HepG2 (cell line): Measurements from ENCODE around the gene PLCG2. TPM values are rescaled to one million over a fixed set of nuclear protein-coding genes. Genes with fewer than 3 reads are reported as not detected.

Experiments used
- ATAC-seq: fragments of 200-7000 bp; cut with Tn5 transposase; 3 replicates; pipeline ENCODE4 v1.9.1; 2020; ENCODE audit warnings: mild to moderate bottlenecking, moderate library complexity
- BruUV-seq: library from RNA; stranded (reverse); fragments of 400-500 nt; replicated peaks from 2 replicates; lab custom pipeline; 2021; lab: Mats Ljungman, UMichigan
- CTCF ChIA-PET: fragments of 300-600 bp; formaldehyde crosslinking; extraction: SDS; loops from one replicate; lab custom pipeline; 2021; ENCODE audit warnings: low total read pairs, inconsistent platforms, low intra/inter-chr PET ratio; lab: Yijun Ruan, JAX
- POLR2A ChIA-PET: fragments of 350-600 bp; sonication (Branson Sonifier 250); formaldehyde crosslinking; loops from one replicate; lab custom pipeline; 2020; ENCODE audit warnings: antibody characterized with exemption, inconsistent platforms; lab: Yijun Ruan, JAX
- DNase-seq: peaks from one replicate; pipeline ENCODE4 v3.0.0-alpha.2; 2015; ENCODE audit warnings: low spot score
- FAIRE-seq: peaks from 3 replicates; lab custom pipeline; 2011; peaks lifted over from hg19 to GRCh38; lab: Jason Lieb, UNC
- H2AFZ ChIP-seq: one replicate; pipeline ENCODE4 v1.6.1; 2011; ENCODE audit warnings: low read length, inconsistent platforms
- H3K27ac ChIP-seq: fragments of 300-600 bp; 3 replicates; pipeline ENCODE4 v1.8.0; 2011; ENCODE audit warnings: mixed run types, mild to moderate bottlenecking, mixed read lengths, low read length, inconsistent platforms; ENCODE audit not compliant: insufficient read depth; ENCODE audit errors: extremely low read length
- H3K27me3 ChIP-seq, 2 experiments: fragments of 200-600 bp in 1 of 2; 2 replicates in 1 of 2; 3 replicates in 1 of 2; pipeline versions ENCODE4 v1.6.0 to v1.8.0; 2011; ENCODE audit warnings: low read length in 2 of 2, mild to moderate bottlenecking in 2 of 2, moderate library complexity in 2 of 2, inconsistent platforms in 1 of 2; ENCODE audit not compliant: insufficient read depth in 2 of 2, control insufficient read depth in 1 of 2
- H3K36me3 ChIP-seq, 2 experiments: fragments of 200-600 bp in 1 of 2; replicated peaks in 1 of 2; 2 replicates in 1 of 2; 3 replicates in 1 of 2; pipeline versions ENCODE4 v1.5.1 to v1.8.0; 2011; ENCODE audit warnings: low read length in 2 of 2, inconsistent platforms in 1 of 2; ENCODE audit not compliant: insufficient read depth in 2 of 2, control insufficient read depth in 1 of 2
- H3K4me1 ChIP-seq: 2 replicates; pipeline ENCODE4 v1.5.1; 2012; ENCODE audit warnings: low read length, inconsistent platforms; ENCODE audit not compliant: insufficient read depth
- H3K4me2 ChIP-seq: 2 replicates; pipeline ENCODE4 v1.6.0; 2011; ENCODE audit warnings: low read depth, low read length, inconsistent platforms
- H3K4me3 ChIP-seq, 3 experiments: fragments of 200-600 bp in 1 of 3; sonication (generic), shearing (Covaris generic) in 1 of 3; replicated peaks in 1 of 3; 2 replicates each; pipeline ENCODE4 v1.5.1; 2011 to 2016; ENCODE audit warnings: low read length in 3 of 3, inconsistent platforms in 2 of 3, low read depth in 2 of 3, mild to moderate bottlenecking in 2 of 3, control low read depth in 1 of 3, mixed read lengths in 1 of 3; ENCODE audit not compliant: insufficient read depth in 1 of 3
- H3K79me2 ChIP-seq: one replicate; pipeline ENCODE4 v1.6.1; 2011; ENCODE audit warnings: low read length, inconsistent platforms; ENCODE audit not compliant: insufficient read depth
- H3K9ac ChIP-seq: 2 replicates; pipeline ENCODE4 v1.6.0; 2011; ENCODE audit warnings: mild to moderate bottlenecking, low read depth, low read length, inconsistent platforms; ENCODE audit not compliant: insufficient read depth
- H3K9me3 ChIP-seq: 2 replicates; pipeline ENCODE4 v1.5.1; 2012; ENCODE audit warnings: mild to moderate bottlenecking, low read length
- H4K20me1 ChIP-seq: 2 replicates; pipeline ENCODE4 v1.6.0; 2011; ENCODE audit warnings: inconsistent platforms, mild to moderate bottlenecking, low read length, moderate library complexity; ENCODE audit not compliant: insufficient read depth
- ADNP ChIP-seq: sonication (generic); formaldehyde crosslinking; IDR thresholded peaks from 2 replicates; pipeline ENCODE4 v1.4.0; 2020; ENCODE audit warnings: missing genetic modification reagents
- ATAD3A ChIP-seq: sonication (generic); formaldehyde crosslinking; IDR thresholded peaks from 2 replicates; pipeline ENCODE4 v1.4.0; 2020; ENCODE audit warnings: missing genetic modification reagents
- CREM ChIP-seq, 2 experiments: sonication (generic) in 1 of 2; formaldehyde crosslinking in 1 of 2; IDR thresholded peaks; 2 replicates each; pipeline versions ENCODE4 v1.4.0 to v1.6.1; 2016 to 2020; ENCODE audit warnings: antibody characterized with exemption in 1 of 2, mild to moderate bottlenecking in 1 of 2, missing genetic modification reagents in 1 of 2
- FOSL2 ChIP-seq: sonication (generic); formaldehyde crosslinking; IDR thresholded peaks from 2 replicates; pipeline ENCODE4 v1.4.0; 2020; ENCODE audit warnings: missing genetic modification reagents
- FOXK2 ChIP-seq: fragments of 450-650 bp; IDR thresholded peaks from 2 replicates; pipeline ENCODE4 v1.6.1; 2016
- GTF3A ChIP-seq: sonication (generic); formaldehyde crosslinking; conservative IDR thresholded peaks from 2 replicates; pipeline ENCODE4 v1.4.0; 2020; ENCODE audit warnings: mild to moderate bottlenecking, missing genetic modification reagents
- KDM5A ChIP-seq: fragments of 200-600 bp; sonication (generic); IDR thresholded peaks from 2 replicates; pipeline ENCODE4 v1.7.0; 2018; ENCODE audit warnings: antibody characterized with exemption, mild to moderate bottlenecking, low read length, borderline replicate concordance
- POGK ChIP-seq: sonication (generic); formaldehyde crosslinking; conservative IDR thresholded peaks from 2 replicates; pipeline ENCODE4 v1.8.0; 2022; ENCODE audit warnings: mild to moderate bottlenecking, moderate library complexity, missing genetic modification reagents
- SETDB1 ChIP-seq: sonication (generic); formaldehyde crosslinking; IDR thresholded peaks from 2 replicates; pipeline ENCODE4 v1.5.1; 2020; ENCODE audit warnings: missing genetic modification reagents, mild to moderate bottlenecking, borderline replicate concordance
- TRAFD1 ChIP-seq: sonication (generic); formaldehyde crosslinking; IDR thresholded peaks from 2 replicates; pipeline ENCODE4 v1.5.1; 2020; ENCODE audit warnings: missing genetic modification reagents, mild to moderate bottlenecking, borderline replicate concordance
- ZFP90 ChIP-seq: sonication (generic); formaldehyde crosslinking; IDR thresholded peaks from 2 replicates; pipeline ENCODE4 v1.8.0; 2022; ENCODE audit warnings: missing genetic modification reagents, mild to moderate bottlenecking, inconsistent platforms, borderline replicate concordance
- ZNF18 ChIP-seq: sonication (generic); formaldehyde crosslinking; IDR thresholded peaks from 2 replicates; pipeline ENCODE4 v1.8.0; 2022; ENCODE audit warnings: mild to moderate bottlenecking, missing genetic modification reagents; ENCODE audit not compliant: insufficient replicate concordance
- ZNF343 ChIP-seq: sonication (generic); formaldehyde crosslinking; IDR thresholded peaks from 2 replicates; pipeline ENCODE4 v1.4.0; 2020; ENCODE audit warnings: mild to moderate bottlenecking, missing genetic modification reagents
- ZNF670 ChIP-seq: sonication (generic); formaldehyde crosslinking; IDR thresholded peaks from 2 replicates; pipeline ENCODE4 v1.8.0; 2022; ENCODE audit warnings: mild to moderate bottlenecking, missing genetic modification reagents, borderline replicate concordance
- ZNF780A ChIP-seq: sonication (generic); formaldehyde crosslinking; IDR thresholded peaks from 2 replicates; pipeline ENCODE4 v1.8.0; 2022; ENCODE audit warnings: mild to moderate bottlenecking, missing genetic modification reagents, moderate library complexity
- ZNF792 ChIP-seq: IDR thresholded peaks from 2 replicates; pipeline ENCODE4 v1.6.1; 2016
- WGBS: methylation state at CpG from one replicate; pipeline ENCODE4 v1.1.6; 2017; ENCODE audit warnings: low lambda C conversion rate; 5-methylcytosine and 5-hydroxymethylcytosine counted together
- in situ Hi-C: cut with HindIII; loops from 2 replicates; pipeline ENCODE4 v1.10.0; 2017; ENCODE audit warnings: low pct_unique_long_range_greater_than_20kb; ENCODE audit not compliant: extremely low pct_ligation_motif_present
- intact Hi-C: fragments of 100-400 bp; cut with micrococcal nuclease; formaldehyde crosslinking; loops from one replicate; pipeline ENCODE4 v1.10.0; 2022; ENCODE audit not compliant: unreplicated experiment
- polyA plus RNA-seq, 8 experiments: library from polyadenylated mRNA; depleted of rRNA in 3 of 8; stranded (reverse) in 7 of 8; unstranded in 1 of 8; fragments of >200 nt; fragmentation: Illumina TruSeq in 4 of 8; extraction: Trizol in 4 of 8; gene quantifications; 2 replicates each; pipeline versions ENCODE4 v1.2.1 to v1.2.3, GENCODE V29; 2011 to 2016; ENCODE audit warnings: low read depth in 4 of 8, missing spikeins in 1 of 8, mixed read lengths in 1 of 8; ENCODE audit not compliant: insufficient read depth in 1 of 8
- total RNA-seq, 5 experiments: library from RNA; depleted of rRNA; stranded (reverse); fragments of >200 nt; fragmentation: Illumina TruSeq; extraction: Trizol; gene quantifications; 2 replicates each; pipeline ENCODE4 v1.2.3, GENCODE V29; 2016; ENCODE audit warnings: low read depth in 1 of 5

Gene PLCG2
- total and polyA plus RNA-seq, 2 of the 13 experiments (the other 11 are each of a cell fraction or from before 2014, with no cell fraction given): 0.13 to 0.18 TPM

- TF ChIP-seq ZNF18 (CRISPR knock-in tag) (no peak), SETDB1 (CRISPR knock-in tag) (no peak)
Measured at GRCh38 chr16:81813648-81814047, 34.6 kb downstream of the PLCG2 start (continued).

GRCh38 chr16:81814751-81815428 lies 35.8 kb downstream of the PLCG2 start:
- H3K9me3 ChIP-seq: no peaks in the 10 kb centered on the region
- CTCF ChIA-PET: no interaction called here
- H3K4me1 ChIP-seq: no peaks in the 10 kb centered on the region
- no peak for FAIRE-seq
- in situ Hi-C loops (no loop called here), intact Hi-C loops (no loop called here)
- H3K36me3 ChIP-seq: no peaks in the 10 kb centered on the region
- H3K4me2 ChIP-seq: no peak overlapping the region
- no TSS peak for BruUV-seq
- H3K27me3 ChIP-seq: peaks cover 0 to 8% of the 10 kb centered on the region in 2 experiments; a peak in 1 of 5 replicates
- 76% methylated on average over 5 of the region's 5 CpGs for WGBS
- no peak overlapping the region for H3K4me3 ChIP-seq
- no peaks in the 10 kb centered on the region for H4K20me1 ChIP-seq
- DNase-seq: no peak
- H3K27ac ChIP-seq: no peak overlapping the region
- H3K79me2 ChIP-seq: no peaks in the 10 kb centered on the region
- no peak for TF ChIP-seq KDM5A
- no peak for TF ChIP-seq ZFP90 (CRISPR knock-in tag)
- TF ChIP-seq CREM (IDR thresholded peaks at IDR 0.05): no peak
- TF ChIP-seq CREM (CRISPR knock-in tag; IDR thresholded peaks at IDR 0.05): no peak
- TF ChIP-seq ZNF670: no peak
- TF ChIP-seq GTF3A (CRISPR knock-in tag): no peak
- TF ChIP-seq FOXK2: no peak
- no peak for TF ChIP-seq ADNP
- no peak for TF ChIP-seq FOSL2 (CRISPR knock-in tag)
- TF ChIP-seq ATAD3A: no peak
- no peak for TF ChIP-seq ZNF780A
- no peak for TF ChIP-seq TRAFD1
- no peak for TF ChIP-seq ZNF343
- TF ChIP-seq ZNF792 (CRISPR knock-in tag): no peak
- no peak for TF ChIP-seq POGK
- POLR2A ChIA-PET: no interaction called here
- no peak for ATAC-seq
- H3K9ac ChIP-seq: no peak overlapping the region
- H2AFZ ChIP-seq: no peak overlapping the region
